ENCODE results near the gene YLPM1.
"Not testable (repeated sequence)": the region's sequence is repeated elsewhere in the genome, so short reads cannot be mapped to it uniquely, and the experiment has no call there.

YLPM1 gene

GRCh38 chr14:74762917-74763802 lies at the start of gene YLPM1:
Gene YLPM1, plus strand, starts transcription at chr14:74763316. Its CDS starts 174 bp downstream, at chr14:74763490.
- FAIRE-seq, result peak; percentile 53

GRCh38 chr14:74713395-74713735 lies 49.8 kb upstream of the YLPM1 start:
- FAIRE-seq, result peak; percentile 13

GRCh38 chr14:74720526-74720925 lies 42.6 kb upstream of the YLPM1 start:
- no peak for FAIRE-seq

GRCh38 chr14:74723134-74723533 lies 40.0 kb upstream of the YLPM1 start:
- no peak for FAIRE-seq

- no peak for FAIRE-seq
Measured at GRCh38 chr14:74732387-74732786, 30.7 kb upstream of the YLPM1 start.

GRCh38 chr14:74733221-74733620 lies 29.9 kb upstream of the YLPM1 start:
- FAIRE-seq, result no peak

GRCh38 chr14:74735125-74735524 lies 28.0 kb upstream of the YLPM1 start:
- FAIRE-seq, result no peak

GRCh38 chr14:74737753-74738325 lies 25.3 kb upstream of the YLPM1 start:
- no peak for FAIRE-seq

GRCh38 chr14:74739293-74740030 lies 23.7 kb upstream of the YLPM1 start:
- FAIRE-seq, result no peak

- FAIRE-seq, result no peak
Measured at GRCh38 chr14:74747237-74747636, 15.9 kb upstream of the YLPM1 start.

- FAIRE-seq, result no peak
Measured at GRCh38 chr14:74754157-74754556, 9.0 kb upstream of the YLPM1 start.

- no peak for FAIRE-seq
Measured at GRCh38 chr14:74754899-74755298, 8.2 kb upstream of the YLPM1 start.

GRCh38 chr14:74756326-74756725 lies 6.8 kb upstream of the YLPM1 start:
- FAIRE-seq, result no peak

- FAIRE-seq, result not testable (repeated sequence)
Measured at GRCh38 chr14:74758505-74758904, 4.6 kb upstream of the YLPM1 start.

GRCh38 chr14:74763803-74764531 lies 851 bp downstream of the YLPM1 start:
- FAIRE-seq, result no peak

GRCh38 chr14:74765721-74766120 lies 2.6 kb downstream of the YLPM1 start:
- FAIRE-seq, result no peak

- no peak for FAIRE-seq
Measured at GRCh38 chr14:74771399-74771798, 8.3 kb downstream of the YLPM1 start.

GRCh38 chr14:74784634-74785033 lies 21.5 kb downstream of the YLPM1 start:
- no peak for FAIRE-seq

GRCh38 chr14:74785056-74785613 lies 22.0 kb downstream of the YLPM1 start:
- no peak for FAIRE-seq

GRCh38 chr14:74786796-74787315 lies 23.7 kb downstream of the YLPM1 start:
- no peak for FAIRE-seq

- FAIRE-seq, result no peak
Measured at GRCh38 chr14:74792249-74793039, 29.3 kb downstream of the YLPM1 start.
